Nephron (organoid): Measurements from ENCODE around the gene IRF2BPL.

Experiments
- H3K27ac Mint-ChIP-seq, 3 experiments: 2 replicates each; pipeline ENCODE4 v1.8.0; 2020; ENCODE audit warnings: mixed read lengths in 3 of 3, mild to moderate bottlenecking in 2 of 3, moderate library complexity in 1 of 3
- H3K27me3 Mint-ChIP-seq: 2 replicates; pipeline ENCODE4 v1.8.0; 2021; ENCODE audit warnings: low read depth, mild to moderate bottlenecking, moderate library complexity, mixed read lengths
- H3K36me3 Mint-ChIP-seq: 2 replicates; pipeline ENCODE4 v1.8.0; 2020; ENCODE audit warnings: low read depth, mixed read lengths
- H3K4me1 Mint-ChIP-seq: 2 replicates; pipeline ENCODE4 v1.8.0; 2020; ENCODE audit warnings: mixed read lengths
- H3K4me3 Mint-ChIP-seq, 3 experiments: 2 replicates each; pipeline ENCODE4 v1.8.0; 2020; ENCODE audit warnings: mild to moderate bottlenecking in 3 of 3, mixed read lengths in 3 of 3, moderate library complexity in 2 of 3
- H3K9me3 Mint-ChIP-seq: 2 replicates; pipeline ENCODE4 v1.8.0; 2020; ENCODE audit warnings: mixed read lengths
- CTCF ChIP-seq, 3 experiments: fragments of 200-600 bp; sonication (generic); IDR thresholded peaks; one replicate each; pipeline ENCODE4 v1.5.0; 2021; ENCODE audit warnings: antibody characterized with exemption in 3 of 3; ENCODE audit not compliant: unreplicated experiment in 3 of 3

The IRF2BPL gene

GRCh38 chr14:76986231-76986565, 42.3 kb downstream of the IRF2BPL start:
- H3K4me1 Mint-ChIP-seq = peaks cover 24% of the 10 kb centered on the region
- peak overlapping the region in 2 of 3 experiments; percentile 26 to 74 for H3K27ac Mint-ChIP-seq
- H3K36me3 Mint-ChIP-seq = no peaks in the 10 kb centered on the region
- TF ChIP-seq CTCF (IDR thresholded peaks at IDR 0.05; ENCODE audit: unreplicated experiment in 3 of 3) = no peak
- H3K9me3 Mint-ChIP-seq = peaks cover 8% of the 10 kb centered on the region
- no peak overlapping the region for H3K4me3 Mint-ChIP-seq
- peaks cover 5% of the 10 kb centered on the region for H3K27me3 Mint-ChIP-seq

- Mint-ChIP-seq H3K27me3 (peaks cover 5% of the 10 kb centered on the region), H3K4me3 (no peak overlapping the region), H3K9me3 (peaks cover 8% of the 10 kb centered on the region), H3K27ac (peak overlapping the region in 1 of 3 experiments; percentile 74), H3K4me1 (peaks cover 24% of the 10 kb centered on the region), H3K36me3 (no peaks in the 10 kb centered on the region)
- no peak for TF ChIP-seq CTCF (IDR thresholded peaks at IDR 0.05; ENCODE audit: unreplicated experiment in 3 of 3)
Measured at GRCh38 chr14:76985540-76986230, 42.8 kb downstream of the IRF2BPL start.

GRCh38 chr14:76984787-76985375, 43.6 kb downstream of the IRF2BPL start:
- H3K27ac Mint-ChIP-seq = peak overlapping the region; percentile 71 to 77 (median 74)
- no peak overlapping the region for H3K4me3 Mint-ChIP-seq
- no peak for TF ChIP-seq CTCF (IDR thresholded peaks at IDR 0.05; ENCODE audit: unreplicated experiment in 3 of 3)
- H3K27me3 Mint-ChIP-seq = peaks cover under 1% of the 10 kb centered on the region
- H3K9me3 Mint-ChIP-seq = peaks cover 8% of the 10 kb centered on the region
- no peaks in the 10 kb centered on the region for H3K36me3 Mint-ChIP-seq
- H3K4me1 Mint-ChIP-seq = peaks cover 24% of the 10 kb centered on the region

GRCh38 chr14:76984297-76984696, 44.2 kb downstream of the IRF2BPL start:
- Mint-ChIP-seq H3K27me3 (no peaks in the 10 kb centered on the region), H3K27ac (peak overlapping the region in 2 of 3 experiments; percentile 77 to 81), H3K36me3 (no peaks in the 10 kb centered on the region), H3K4me1 (peaks cover 24% of the 10 kb centered on the region), H3K4me3 (no peak overlapping the region), H3K9me3 (peaks cover 8% of the 10 kb centered on the region)
- TF ChIP-seq CTCF (IDR thresholded peaks at IDR 0.05; ENCODE audit: unreplicated experiment in 3 of 3) = no peak

- TF ChIP-seq CTCF (IDR thresholded peaks at IDR 0.05; ENCODE audit: unreplicated experiment in 3 of 3) = no peak
- H3K4me1 Mint-ChIP-seq = peaks cover 27% of the 10 kb centered on the region
- no peaks in the 10 kb centered on the region for H3K36me3 Mint-ChIP-seq
- no peak overlapping the region for H3K4me3 Mint-ChIP-seq
- H3K27me3 Mint-ChIP-seq = no peaks in the 10 kb centered on the region
- peak overlapping the region in 1 of 3 experiments; percentile 32 for H3K27ac Mint-ChIP-seq
- H3K9me3 Mint-ChIP-seq = peaks cover 8% of the 10 kb centered on the region
Measured at GRCh38 chr14:76981670-76982069, 46.8 kb downstream of the IRF2BPL start.
